Thoracic aorta (tissue), 2 donors: ENCODE measurements around the gene DUSP5. TPM values are rescaled to one million over a fixed set of nuclear protein-coding genes. Genes with fewer than 3 reads are reported as not detected.

Experiments used
- ATAC-seq: fragments of 150-250 bp; one replicate; pipeline ENCODE4 v1.8.0; 2017; ENCODE audit warnings: low read depth; ENCODE audit not compliant: insufficient number of reproducible peaks, low FRiP score
- DNase-seq: peaks from one replicate; pipeline ENCODE4 v3.0.0-alpha.2; 2020; ENCODE audit warnings: low spot score
- H3K27ac ChIP-seq, 2 donors: fragments of 200-600 bp; sonication (generic); 1 replicate in 1 of 2; 2 replicates in 1 of 2; pipeline ENCODE4 v1.5.1; 2016; ENCODE audit warnings: mild to moderate bottlenecking in 2 of 2, moderate library complexity in 2 of 2
- H3K27me3 ChIP-seq: fragments of 200-600 bp; sonication (generic); replicated peaks from 2 replicates; pipeline ENCODE4 v1.6.0; 2016; ENCODE audit warnings: mild to moderate bottlenecking; ENCODE audit not compliant: insufficient read depth
- H3K36me3 ChIP-seq: fragments of 200-600 bp; sonication (generic); one replicate; pipeline ENCODE4 v1.5.1; 2016
- H3K4me1 ChIP-seq, 2 donors: fragments of 200-600 bp; sonication (generic); 1 replicate in 1 of 2; 2 replicates in 1 of 2; pipeline versions ENCODE4 v1.5.1 to v1.6.0; 2016; ENCODE audit warnings: low read depth in 2 of 2, mild to moderate bottlenecking in 1 of 2; ENCODE audit not compliant: control insufficient read depth in 1 of 2
- H3K4me3 ChIP-seq: fragments of 200-600 bp; sonication (generic); 2 replicates; pipeline ENCODE4 v1.5.1; 2016; ENCODE audit warnings: mild to moderate bottlenecking
- H3K9me3 ChIP-seq: fragments of 200-600 bp; sonication (generic); 2 replicates; pipeline ENCODE4 v1.5.1; 2016
- CTCF ChIP-seq: fragments of 200-600 bp; sonication (generic); IDR thresholded peaks from one replicate; pipeline ENCODE4 v1.5.1; 2019; ENCODE audit warnings: antibody characterized with exemption
- total RNA-seq, 2 donors: library from RNA; depleted of rRNA; stranded (reverse); fragments of >200 nt; gene quantifications; one replicate each; pipeline versions ENCODE4 v1.1.0 to v1.2.3, GENCODE V29; 2016

Gene DUSP5
- total RNA-seq, 2 donors from 2014 or later: 12.7 to 13.1 TPM

- TF ChIP-seq CTCF: no peak
- ATAC-seq: no peak
- no peak overlapping the region for H3K27ac ChIP-seq
Measured at GRCh38 chr10:110483633-110484032, 14.1 kb upstream of the DUSP5 start.

GRCh38 chr10:110485541-110485940, 12.2 kb upstream of the DUSP5 start:
- ATAC-seq: no peak
- Histone ChIP-seq H3K9me3 (no peaks in the 10 kb centered on the region), H3K27ac (no peak overlapping the region), H3K27me3 (no peaks in the 10 kb centered on the region), H3K4me3 (no peak overlapping the region), H3K4me1 (no peaks in the 10 kb centered on the region), H3K36me3 (no peaks in the 10 kb centered on the region)
- no peak for TF ChIP-seq CTCF
- no peak for DNase-seq

More at GRCh38 chr10:110483633-110484032, 14.1 kb upstream of the DUSP5 start:
- no peak for DNase-seq
- H3K9me3 ChIP-seq: no peaks in the 10 kb centered on the region
- H3K4me1 ChIP-seq: no peaks in the 10 kb centered on the region
- no peaks in the 10 kb centered on the region for H3K27me3 ChIP-seq
- no peak overlapping the region for H3K4me3 ChIP-seq
- no peaks in the 10 kb centered on the region for H3K36me3 ChIP-seq

GRCh38 chr10:110486680-110487410, 10.9 kb upstream of the DUSP5 start:
- Histone ChIP-seq H3K4me1 (no peaks in the 10 kb centered on the region), H3K4me3 (no peak overlapping the region), H3K27ac (no peak overlapping the region), H3K9me3 (no peaks in the 10 kb centered on the region), H3K27me3 (no peaks in the 10 kb centered on the region), H3K36me3 (no peaks in the 10 kb centered on the region)
- no peak for DNase-seq
- no peak for TF ChIP-seq CTCF
- ATAC-seq: no peak

GRCh38 chr10:110487411-110488331, 10.0 kb upstream of the DUSP5 start:
- no peaks in the 10 kb centered on the region for H3K9me3 ChIP-seq
- DNase-seq (no peak), ATAC-seq (no peak)
- H3K36me3 ChIP-seq: no peaks in the 10 kb centered on the region
- no peak overlapping the region for H3K27ac ChIP-seq
- no peak overlapping the region for H3K4me3 ChIP-seq
- no peak for TF ChIP-seq CTCF
- H3K27me3 ChIP-seq: no peaks in the 10 kb centered on the region
- no peaks in the 10 kb centered on the region for H3K4me1 ChIP-seq

GRCh38 chr10:110488332-110488681, 9.4 kb upstream of the DUSP5 start:
- ATAC-seq: no peak
- DNase-seq: no peak

More at GRCh38 chr10:110488332-110488681, 9.4 kb upstream of the DUSP5 start:
- H3K4me3 ChIP-seq: no peak overlapping the region
- H3K27me3 ChIP-seq: no peaks in the 10 kb centered on the region
- H3K9me3 ChIP-seq: no peaks in the 10 kb centered on the region
- no peak overlapping the region for H3K27ac ChIP-seq
- H3K4me1 ChIP-seq: no peaks in the 10 kb centered on the region
- TF ChIP-seq CTCF: no peak
- no peaks in the 10 kb centered on the region for H3K36me3 ChIP-seq
